Measurements from ENCODE around the gene DTNB. TPM values are rescaled to one million over a fixed set of nuclear protein-coding genes. Genes with fewer than 3 reads are reported as not detected.
"Not testable (repeated sequence)": the region's sequence is repeated elsewhere in the genome, so short reads cannot be mapped to it uniquely, and the experiment has no call there.

The DTNB gene
- polyA plus RNA-seq, 1 donor from 2014 or later: 22.5 TPM

DNA sequence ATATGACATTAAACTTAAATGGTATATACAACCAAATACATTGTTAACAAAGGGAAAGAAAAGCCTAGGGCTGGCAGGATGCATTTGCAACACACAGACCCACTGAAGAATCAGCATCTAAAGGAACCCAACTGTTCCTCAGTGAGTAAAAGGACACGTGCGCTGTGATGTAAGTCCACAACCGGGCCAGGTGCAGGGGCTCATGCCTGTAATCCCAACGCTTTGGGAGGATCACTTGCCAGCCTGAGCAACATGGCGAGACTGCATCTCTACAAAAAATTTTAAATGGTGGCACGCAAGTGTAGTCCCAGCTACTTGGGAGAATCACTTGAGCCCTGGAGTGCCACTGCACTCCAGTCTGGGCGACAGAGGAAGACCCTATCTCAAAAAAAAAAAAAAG is 3.9 kb downstream of the DTNB start:
- no peak overlapping the region for H3K4me2 ChIP-seq (ENCODE audit: low read length)
- H3K27ac ChIP-seq (ENCODE audit: low read length): no peak overlapping the region
- no peaks in the 10 kb centered on the region for H3K9me3 ChIP-seq (ENCODE audit: low read length)
- no peak overlapping the region for H3K4me3 ChIP-seq (ENCODE audit: low read length)
- no peaks in the 10 kb centered on the region for H3K27me3 ChIP-seq (ENCODE audit: insufficient read depth, low read depth, low read length)
- peaks cover 43% of the 10 kb centered on the region for H3K79me2 ChIP-seq (replicated peaks; ENCODE audit: insufficient read depth, low read length)
- H2AFZ ChIP-seq (ENCODE audit: low read depth, low read length): no peak overlapping the region
- no peaks in the 10 kb centered on the region for H4K20me1 ChIP-seq (ENCODE audit: insufficient read depth)
- H3K36me3 ChIP-seq (ENCODE audit: insufficient read depth, low read length): no peaks in the 10 kb centered on the region
- H3K9ac ChIP-seq (ENCODE audit: low read length): no peak overlapping the region
- TF ChIP-seq REST (IDR thresholded peaks at IDR 0.05; ENCODE audit: borderline replicate concordance): no peak
- no peak for TF ChIP-seq SMC3 (conservative IDR thresholded peaks at IDR 0.05; ENCODE audit: poor library complexity)
- TF ChIP-seq, protein P1, sequence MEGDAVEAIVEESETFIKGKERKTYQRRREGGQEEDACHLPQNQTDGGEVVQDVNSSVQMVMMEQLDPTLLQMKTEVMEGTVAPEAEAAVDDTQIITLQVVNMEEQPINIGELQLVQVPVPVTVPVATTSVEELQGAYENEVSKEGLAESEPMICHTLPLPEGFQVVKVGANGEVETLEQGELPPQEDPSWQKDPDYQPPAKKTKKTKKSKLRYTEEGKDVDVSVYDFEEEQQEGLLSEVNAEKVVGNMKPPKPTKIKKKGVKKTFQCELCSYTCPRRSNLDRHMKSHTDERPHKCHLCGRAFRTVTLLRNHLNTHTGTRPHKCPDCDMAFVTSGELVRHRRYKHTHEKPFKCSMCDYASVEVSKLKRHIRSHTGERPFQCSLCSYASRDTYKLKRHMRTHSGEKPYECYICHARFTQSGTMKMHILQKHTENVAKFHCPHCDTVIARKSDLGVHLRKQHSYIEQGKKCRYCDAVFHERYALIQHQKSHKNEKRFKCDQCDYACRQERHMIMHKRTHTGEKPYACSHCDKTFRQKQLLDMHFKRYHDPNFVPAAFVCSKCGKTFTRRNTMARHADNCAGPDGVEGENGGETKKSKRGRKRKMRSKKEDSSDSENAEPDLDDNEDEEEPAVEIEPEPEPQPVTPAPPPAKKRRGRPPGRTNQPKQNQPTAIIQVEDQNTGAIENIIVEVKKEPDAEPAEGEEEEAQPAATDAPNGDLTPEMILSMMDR (IDR thresholded peaks at IDR 0.05; ENCODE audit: poor library complexity, severe bottlenecking): no peak
- no peak for TF ChIP-seq POLR2AphosphoS5 (IDR thresholded peaks at IDR 0.05)
- no peak for TF ChIP-seq MXI1 (conservative IDR thresholded peaks at IDR 0.05; ENCODE audit: poor library complexity, severe bottlenecking)
- H3K9me2 ChIP-seq (ENCODE audit: insufficient read depth, low read length): no peaks in the 10 kb centered on the region
- no peaks in the 10 kb centered on the region for H3F3A ChIP-seq (ENCODE audit: insufficient read depth, low read length, poor library complexity, severe bottlenecking)

DNA sequence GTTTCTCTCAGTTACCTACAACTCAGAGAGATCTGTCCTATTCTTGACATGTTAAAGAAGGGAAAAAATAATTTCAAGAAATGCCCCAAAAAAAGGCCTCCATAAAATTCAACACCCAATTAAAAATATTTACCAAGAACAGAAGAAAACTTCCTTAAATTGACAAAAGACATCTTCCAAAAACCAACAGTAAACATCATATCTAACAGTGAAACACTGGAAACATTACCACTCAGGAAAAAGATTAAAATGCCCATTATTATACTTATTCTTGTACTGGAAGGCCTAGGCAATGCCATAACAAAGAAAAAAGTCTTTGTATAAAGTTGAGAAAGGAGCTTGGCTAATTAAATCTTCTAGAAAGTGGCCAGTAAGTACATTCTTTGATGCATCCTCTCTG is 7.2 kb downstream of the DTNB start:
- peaks cover 39% of the 10 kb centered on the region for H3K79me2 ChIP-seq (replicated peaks; ENCODE audit: insufficient read depth, low read length)
- TF ChIP-seq RAD21 (conservative IDR thresholded peaks at IDR 0.05) (no peak), EP300 (conservative IDR thresholded peaks at IDR 0.05; ENCODE audit: poor library complexity, severe bottlenecking) (no peak), EZH2 (IDR thresholded peaks at IDR 0.05; ENCODE audit: borderline replicate concordance, insufficient read depth, low read length, poor library complexity, severe bottlenecking) (no peak), SMC3 (conservative IDR thresholded peaks at IDR 0.05; ENCODE audit: poor library complexity) (no peak), MXI1 (conservative IDR thresholded peaks at IDR 0.05; ENCODE audit: poor library complexity, severe bottlenecking) (no peak), TAF1 (IDR thresholded peaks at IDR 0.05; ENCODE audit: low read depth) (no peak), REST (IDR thresholded peaks at IDR 0.05; ENCODE audit: borderline replicate concordance) (no peak), POLR2AphosphoS5 (IDR thresholded peaks at IDR 0.05) (no peak)
- TF ChIP-seq, protein P1 (IDR thresholded peaks at IDR 0.05; ENCODE audit: poor library complexity, severe bottlenecking): no peak
- H3K9me3 ChIP-seq (ENCODE audit: low read length): no peaks in the 10 kb centered on the region
- H3K27me3 ChIP-seq (ENCODE audit: insufficient read depth, low read depth, low read length): no peaks in the 10 kb centered on the region
- no peak overlapping the region for H3K27ac ChIP-seq (ENCODE audit: low read length)
- no peak overlapping the region for H3K4me2 ChIP-seq (ENCODE audit: low read length)
- no peaks in the 10 kb centered on the region for H3F3A ChIP-seq (ENCODE audit: insufficient read depth, low read length, poor library complexity, severe bottlenecking)
- no peaks in the 10 kb centered on the region for H3K36me3 ChIP-seq (ENCODE audit: insufficient read depth, low read length)
- H4K20me1 ChIP-seq (ENCODE audit: insufficient read depth): no peaks in the 10 kb centered on the region
- no peak overlapping the region for H2AFZ ChIP-seq (ENCODE audit: low read depth, low read length)
- H3K9ac ChIP-seq (ENCODE audit: low read length): no peak overlapping the region
- no peaks in the 10 kb centered on the region for H3K9me2 ChIP-seq (ENCODE audit: insufficient read depth, low read length)
- H3K4me3 ChIP-seq (ENCODE audit: low read length): no peak overlapping the region

DNA sequence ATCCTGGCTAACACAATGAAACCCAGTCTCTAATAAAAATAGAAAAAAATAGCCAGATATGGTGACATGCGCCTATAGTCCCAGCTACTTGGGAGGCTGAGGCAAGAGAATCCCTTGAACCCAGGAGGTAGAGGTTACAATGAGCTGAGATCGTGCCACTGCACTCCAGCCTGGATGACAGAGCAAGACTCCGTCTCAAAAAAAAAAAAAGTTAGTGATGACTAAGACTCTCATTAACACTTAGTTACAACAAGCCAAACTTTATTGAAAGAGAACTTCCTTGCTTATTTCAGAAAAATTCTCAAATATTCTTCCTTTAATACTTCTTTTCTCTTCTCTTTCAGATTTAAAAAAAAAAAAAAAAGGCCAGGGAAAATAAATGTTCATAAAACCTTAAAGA is 7.9 kb downstream of the DTNB start:
- not testable (repeated sequence) for H3K36me3 ChIP-seq (ENCODE audit: insufficient read depth, low read length); H4K20me1 ChIP-seq (ENCODE audit: insufficient read depth); H3K4me2 ChIP-seq (ENCODE audit: low read length); H3K27ac ChIP-seq (ENCODE audit: low read length); H3K4me3 ChIP-seq (ENCODE audit: low read length); H3K9me2 ChIP-seq (ENCODE audit: insufficient read depth, low read length); H3K9ac ChIP-seq (ENCODE audit: low read length); H3K27me3 ChIP-seq (ENCODE audit: insufficient read depth, low read depth, low read length); H3K9me3 ChIP-seq (ENCODE audit: low read length); H3F3A ChIP-seq (ENCODE audit: insufficient read depth, low read length, poor library complexity, severe bottlenecking); H2AFZ ChIP-seq (ENCODE audit: low read depth, low read length)
- H3K79me2 ChIP-seq (replicated peaks; ENCODE audit: insufficient read depth, low read length): peaks cover 35% of the 10 kb centered on the region
